Osteoblast (primary cell): ENCODE measurements around the gene FOXN4. TPM values are rescaled to one million over a fixed set of nuclear protein-coding genes. Genes with fewer than 3 reads are reported as not detected.

ENCODE experiments used
- DNase-seq: peaks from one replicate; pipeline ENCODE4 v3.0.0; 2011; ENCODE audit warnings: low spot score, mixed read lengths; ENCODE audit not compliant: insufficient read length; ENCODE audit errors: missing footprints
- H2AFZ ChIP-seq: 2 replicates; pipeline ENCODE4 v1.6.0; 2011; ENCODE audit warnings: mild to moderate bottlenecking, low read length
- H3K27ac ChIP-seq: 2 replicates; pipeline ENCODE4 v1.5.1; 2011; ENCODE audit warnings: mild to moderate bottlenecking, low read depth, low read length, moderate library complexity
- H3K27me3 ChIP-seq: 2 replicates; pipeline ENCODE4 v1.6.0; 2012; ENCODE audit warnings: mild to moderate bottlenecking, control low read depth, inconsistent platforms, low read length, moderate library complexity; ENCODE audit not compliant: insufficient read depth
- H3K36me3 ChIP-seq: 2 replicates; pipeline ENCODE4 v1.5.1; 2011; ENCODE audit warnings: mild to moderate bottlenecking, low read length, control low read depth, moderate library complexity; ENCODE audit not compliant: insufficient read depth
- H3K4me1 ChIP-seq: 2 replicates; pipeline ENCODE4 v1.5.1; 2011; ENCODE audit warnings: mild to moderate bottlenecking, low read length, control low read depth, moderate library complexity; ENCODE audit not compliant: insufficient read depth
- H3K4me2 ChIP-seq: 2 replicates; pipeline ENCODE4 v1.6.0; 2011; ENCODE audit warnings: mild to moderate bottlenecking, low read length; ENCODE audit not compliant: insufficient read depth
- H3K4me3 ChIP-seq: fragments of 200-600 bp; sonication (generic); 3 replicates; pipeline ENCODE4 v1.5.1; 2012; ENCODE audit warnings: mild to moderate bottlenecking, low read length, inconsistent platforms; ENCODE audit not compliant: insufficient read depth
- H3K79me2 ChIP-seq: 2 replicates; pipeline ENCODE4 v1.6.0; 2012; ENCODE audit warnings: mild to moderate bottlenecking, low read length, control low read depth, inconsistent platforms; ENCODE audit not compliant: insufficient read depth
- H3K9me3 ChIP-seq: 2 replicates; pipeline ENCODE4 v1.5.1; 2011; ENCODE audit warnings: low read depth, low read length, control low read depth
- H4K20me1 ChIP-seq: 2 replicates; pipeline ENCODE4 v1.6.0; 2012; ENCODE audit warnings: mild to moderate bottlenecking, low read length, control low read depth; ENCODE audit not compliant: insufficient read depth
- CTCF ChIP-seq: IDR thresholded peaks from 2 replicates; pipeline ENCODE4 v1.5.1; 2011; ENCODE audit warnings: mild to moderate bottlenecking, low read depth, low read length, moderate library complexity; ENCODE audit errors: extremely low read depth
- total RNA-seq: library from RNA; depleted of rRNA; stranded (reverse); fragments of >200 nt; gene quantifications from 2 replicates; pipeline ENCODE4 v1.2.3, GENCODE V29; 2012

The FOXN4 gene
- total RNA-seq, 1 donor, result not detected

GRCh38 chr12:109345428-109345827, 36.3 kb upstream of the FOXN4 start:
- Histone ChIP-seq H3K9me3 (no peaks in the 10 kb centered on the region), H3K79me2 (no peaks in the 10 kb centered on the region), H3K27ac (no peak overlapping the region), H3K27me3 (peaks cover 5% of the 10 kb centered on the region), H3K4me1 (no peaks in the 10 kb centered on the region), H2AFZ (no peak overlapping the region), H3K4me3 (no peak overlapping the region), H3K4me2 (no peak overlapping the region), H4K20me1 (no peaks in the 10 kb centered on the region), H3K36me3 (no peaks in the 10 kb centered on the region)
- no peak for DNase-seq
- no peak for TF ChIP-seq CTCF

- peaks cover 7% of the 10 kb centered on the region for H3K27me3 ChIP-seq
- TF ChIP-seq CTCF, result no peak
- no peak overlapping the region for H3K27ac ChIP-seq
- H3K4me3 ChIP-seq, result no peak overlapping the region
- H3K4me2 ChIP-seq, result no peak overlapping the region
- no peaks in the 10 kb centered on the region for H3K79me2 ChIP-seq
- no peaks in the 10 kb centered on the region for H3K9me3 ChIP-seq
- no peaks in the 10 kb centered on the region for H4K20me1 ChIP-seq
- H2AFZ ChIP-seq, result no peak overlapping the region
- H3K36me3 ChIP-seq, result no peaks in the 10 kb centered on the region
- DNase-seq, result no peak
- no peaks in the 10 kb centered on the region for H3K4me1 ChIP-seq
Observed at GRCh38 chr12:109343677-109344076, 34.6 kb upstream of the FOXN4 start.

GRCh38 chr12:109336593-109336992, 27.5 kb upstream of the FOXN4 start:
- no peak overlapping the region for H3K4me2 ChIP-seq
- no peaks in the 10 kb centered on the region for H3K79me2 ChIP-seq
- no peak for TF ChIP-seq CTCF

GRCh38 chr12:109334887-109335286, 25.8 kb upstream of the FOXN4 start:
- no peak for DNase-seq
- no peaks in the 10 kb centered on the region for H4K20me1 ChIP-seq
- H3K4me3 ChIP-seq, result no peak overlapping the region
- H3K36me3 ChIP-seq, result no peaks in the 10 kb centered on the region
- H3K4me1 ChIP-seq, result no peaks in the 10 kb centered on the region
- no peaks in the 10 kb centered on the region for H3K9me3 ChIP-seq
- no peak overlapping the region for H3K4me2 ChIP-seq
- no peak overlapping the region for H2AFZ ChIP-seq
- no peaks in the 10 kb centered on the region for H3K79me2 ChIP-seq
- H3K27ac ChIP-seq, result no peak overlapping the region
- no peak for TF ChIP-seq CTCF
- peaks cover 2% of the 10 kb centered on the region for H3K27me3 ChIP-seq

More at GRCh38 chr12:109336593-109336992, 27.5 kb upstream of the FOXN4 start:
- Histone ChIP-seq H3K4me3 (no peak overlapping the region), H3K4me1 (no peaks in the 10 kb centered on the region), H4K20me1 (no peaks in the 10 kb centered on the region), H3K27me3 (peaks cover 2% of the 10 kb centered on the region), H3K36me3 (no peaks in the 10 kb centered on the region), H2AFZ (no peak overlapping the region), H3K9me3 (no peaks in the 10 kb centered on the region), H3K27ac (no peak overlapping the region)
- DNase-seq, result no peak
